H9 (cell line): ENCODE results near the gene XXYLT1. TPM values are rescaled to one million over a fixed set of nuclear protein-coding genes. Genes with fewer than 3 reads are reported as not detected.

Experiments used
- DNase-seq: peaks from one replicate; pipeline ENCODE4 v3.0.0-alpha.2; 2017
- H2AFZ ChIP-seq: one replicate; pipeline ENCODE4 v1.6.1; 2013; ENCODE audit warnings: mild to moderate bottlenecking, low read length, control low read depth, moderate library complexity
- H2AK5ac ChIP-seq: 2 replicates; pipeline ENCODE4 v1.6.1; 2013; ENCODE audit warnings: low read length, control low read depth, mixed read lengths; ENCODE audit not compliant: insufficient read length
- H2BK120ac ChIP-seq: one replicate; pipeline ENCODE4 v1.6.1; 2013; ENCODE audit warnings: low read depth, mild to moderate bottlenecking, low read length, control low read depth, inconsistent platforms; ENCODE audit not compliant: poor library complexity, severe bottlenecking
- H2BK12ac ChIP-seq: 2 replicates; pipeline ENCODE4 v1.6.1; 2013; ENCODE audit warnings: low read length, control low read depth, mixed read lengths, low read depth; ENCODE audit not compliant: insufficient read length
- H2BK15ac ChIP-seq: 2 replicates; pipeline ENCODE4 v1.6.1; 2013; ENCODE audit warnings: low read depth, low read length, control low read depth
- H2BK20ac ChIP-seq: one replicate; pipeline ENCODE4 v1.6.1; 2013; ENCODE audit warnings: low read depth, mild to moderate bottlenecking, low read length, control low read depth, inconsistent platforms; ENCODE audit not compliant: poor library complexity, severe bottlenecking
- H2BK5ac ChIP-seq: 2 replicates; pipeline ENCODE4 v1.6.1; 2013; ENCODE audit warnings: low read length, control low read depth, mixed read lengths; ENCODE audit not compliant: insufficient read length
- H3K14ac ChIP-seq: 2 replicates; pipeline ENCODE4 v1.6.1; 2013; ENCODE audit warnings: low read length, control low read depth; ENCODE audit not compliant: insufficient read depth
- H3K18ac ChIP-seq: 2 replicates; pipeline ENCODE4 v1.6.1; 2013; ENCODE audit warnings: low read depth, mild to moderate bottlenecking, mixed read lengths, low read length, control low read depth; ENCODE audit not compliant: insufficient read length
- H3K23ac ChIP-seq: 2 replicates; pipeline ENCODE4 v1.6.1; 2013; ENCODE audit warnings: low read length, control low read depth, mixed read lengths, low read depth; ENCODE audit not compliant: insufficient read length
- H3K23me2 ChIP-seq: 2 replicates; pipeline ENCODE4 v1.6.1; 2013; ENCODE audit warnings: low read depth, mild to moderate bottlenecking, mixed read lengths, low read length, control low read depth; ENCODE audit not compliant: insufficient read length, poor library complexity, severe bottlenecking
- H3K27ac ChIP-seq: 2 replicates; pipeline ENCODE4 v1.5.1; 2013; ENCODE audit warnings: low read length, control low read depth, mixed read lengths, low read depth; ENCODE audit not compliant: insufficient read length
- H3K27me3 ChIP-seq: 2 replicates; pipeline ENCODE4 v1.6.1; 2013; ENCODE audit warnings: low read length, control low read depth, inconsistent platforms; ENCODE audit not compliant: insufficient read depth
- H3K4ac ChIP-seq: 2 replicates; pipeline ENCODE4 v1.6.1; 2013; ENCODE audit warnings: low read depth, mild to moderate bottlenecking, control low read depth, inconsistent platforms, low read length, moderate library complexity
- H3K4me1 ChIP-seq: 2 replicates; pipeline ENCODE4 v1.6.1; 2013; ENCODE audit warnings: low read length, control low read depth, inconsistent platforms; ENCODE audit not compliant: insufficient read depth
- H3K4me2 ChIP-seq: 2 replicates; pipeline ENCODE4 v1.6.1; 2013; ENCODE audit warnings: low read length, control low read depth, mixed read lengths; ENCODE audit not compliant: insufficient read length, insufficient read depth
- H3K56ac ChIP-seq: 2 replicates; pipeline ENCODE4 v1.6.1; 2013; ENCODE audit warnings: low read depth, mild to moderate bottlenecking, mixed read lengths, low read length, control low read depth; ENCODE audit not compliant: insufficient read length
- H3K79me1 ChIP-seq: 2 replicates; pipeline ENCODE4 v1.6.1; 2013; ENCODE audit warnings: low read depth, mild to moderate bottlenecking, moderate library complexity, low read length, control low read depth, inconsistent platforms; ENCODE audit not compliant: insufficient read depth, poor library complexity, severe bottlenecking
- H3K79me2 ChIP-seq: 2 replicates; pipeline ENCODE4 v1.6.1; 2013; ENCODE audit warnings: low read length, control low read depth, inconsistent platforms; ENCODE audit not compliant: insufficient read depth
- H3K9ac ChIP-seq: 2 replicates; pipeline ENCODE4 v1.6.1; 2013; ENCODE audit warnings: low read length, control low read depth, mixed read lengths; ENCODE audit not compliant: insufficient read length; ENCODE audit errors: extremely low read depth
- H3K9me3 ChIP-seq: one replicate; pipeline ENCODE4 v1.6.1; 2013; ENCODE audit warnings: low read depth, low read length, inconsistent platforms; ENCODE audit not compliant: control insufficient read depth
- H3T11ph ChIP-seq: one replicate; pipeline ENCODE4 v1.6.1; 2013; ENCODE audit warnings: mild to moderate bottlenecking, low read length, control low read depth, inconsistent platforms
- H4K20me1 ChIP-seq: one replicate; pipeline ENCODE4 v1.6.1; 2013; ENCODE audit not compliant: control insufficient read depth, insufficient read length, insufficient read depth
- H4K5ac ChIP-seq: 2 replicates; pipeline ENCODE4 v1.6.1; 2013; ENCODE audit warnings: low read depth, mild to moderate bottlenecking, mixed read lengths, low read length, control low read depth; ENCODE audit not compliant: insufficient read length
- H4K8ac ChIP-seq: replicated peaks from 2 replicates; pipeline ENCODE4 v1.6.1; 2013; ENCODE audit warnings: low read length, control low read depth, mixed read lengths, low read depth; ENCODE audit not compliant: insufficient read length
- H4K91ac ChIP-seq: 2 replicates; pipeline ENCODE4 v1.6.1; 2013; ENCODE audit warnings: low read depth, mild to moderate bottlenecking, moderate library complexity, mixed read lengths, low read length, control low read depth; ENCODE audit not compliant: insufficient read length
- H3K27ac Mint-ChIP-seq, 3 experiments: 2 replicates in 2 of 3; 3 replicates in 1 of 3; pipeline ENCODE4 v1.8.0; 2020 to 2021; ENCODE audit warnings: mixed read lengths in 3 of 3, mild to moderate bottlenecking in 1 of 3, moderate library complexity in 1 of 3
- H3K27me3 Mint-ChIP-seq: 2 replicates; pipeline ENCODE4 v1.8.0; 2021; ENCODE audit warnings: low read depth, mild to moderate bottlenecking, moderate library complexity, mixed read lengths
- H3K36me3 Mint-ChIP-seq, 3 experiments: 2 replicates in 2 of 3; 3 replicates in 1 of 3; pipeline ENCODE4 v1.8.0; 2020 to 2021; ENCODE audit warnings: low read depth in 3 of 3, mixed read lengths in 3 of 3; ENCODE audit not compliant: insufficient read depth in 1 of 3
- H3K4me1 Mint-ChIP-seq, 2 experiments: 2 replicates each; pipeline ENCODE4 v1.8.0; 2020; ENCODE audit warnings: mixed read lengths in 2 of 2
- H3K4me3 Mint-ChIP-seq, 2 experiments: 2 replicates in 1 of 2; 3 replicates in 1 of 2; pipeline ENCODE4 v1.8.0; 2020 to 2021; ENCODE audit warnings: mild to moderate bottlenecking in 2 of 2, mixed read lengths in 2 of 2, moderate library complexity in 1 of 2
- H3K9me3 Mint-ChIP-seq, 2 experiments: 2 replicates in 1 of 2; 3 replicates in 1 of 2; pipeline ENCODE4 v1.8.0; 2020; ENCODE audit warnings: mild to moderate bottlenecking in 2 of 2, mixed read lengths in 2 of 2, moderate library complexity in 1 of 2
- CTCF ChIP-seq: fragments of 200-600 bp; sonication (generic); conservative IDR thresholded peaks from 3 replicates; pipeline ENCODE4 v1.8.0; 2021; ENCODE audit warnings: antibody characterized with exemption, mild to moderate bottlenecking
- WGBS: extraction: QIAGEN DNeasy Blood & Tissue Kit; methylation state at CpG from one replicate; pipeline ENCODE4 v1.1.7; 2013; ENCODE audit warnings: missing lambda C conversion rate, low lambda C conversion rate, mixed read lengths; ENCODE audit not compliant: insufficient read length; ENCODE audit errors: extremely low coverage; 5-methylcytosine and 5-hydroxymethylcytosine counted together
- total RNA-seq: library from RNA; stranded (reverse); gene quantifications from 2 replicates; pipeline ENCODE4 v1.2.1, GENCODE V29; 2021

XXYLT1 gene
- total RNA-seq, 1 experiment from 2014 or later = 22.7 TPM

- Histone ChIP-seq H2BK20ac (no peak overlapping the region), H4K20me1 (no peaks in the 10 kb centered on the region), H3K4me1 (peaks cover 21% of the 10 kb centered on the region), H3T11ph (no peak overlapping the region), H3K14ac (no peak overlapping the region), H4K8ac (no peak overlapping the region), H3K79me1 (no peaks in the 10 kb centered on the region), H3K9me3 (no peaks in the 10 kb centered on the region), H2AFZ (no peak overlapping the region), H3K4me2 (no peak overlapping the region), H3K56ac (no peak overlapping the region), H4K91ac (no peak overlapping the region), H3K18ac (no peak overlapping the region), H3K23ac (no peak overlapping the region), H3K23me2 (no peaks in the 10 kb centered on the region), H3K27ac (no peak overlapping the region), H2BK15ac (no peak overlapping the region), H2AK5ac (no peak overlapping the region), H3K9ac (no peak overlapping the region), H2BK12ac (no peak overlapping the region), H4K5ac (no peak overlapping the region), H3K4ac (no peak overlapping the region), H2BK5ac (no peak overlapping the region), H2BK120ac (no peak overlapping the region), H3K79me2 (no peaks in the 10 kb centered on the region; the same call in 1 of the 2 replicates), H3K27me3 (no peaks in the 10 kb centered on the region)
- peaks cover 0 to 4% (median 4%) of the 10 kb centered on the region in 3 experiments; a peak in 4 of 7 replicates for H3K36me3 Mint-ChIP-seq
- DNase-seq = no peak
- peaks cover 55 to 66% of the 10 kb centered on the region in 2 experiments for H3K4me1 Mint-ChIP-seq
- no peaks in the 10 kb centered on the region for H3K27me3 Mint-ChIP-seq
- TF ChIP-seq CTCF = no peak
- no CpG with 5 or more reads among the region's 3 CpGs for WGBS
- H3K27ac Mint-ChIP-seq = peak overlapping the region in 2 of 3 experiments; percentile 4 to 75; a peak in 2 of 7 replicates
- H3K4me3 Mint-ChIP-seq = no peak overlapping the region
- no peaks in the 10 kb centered on the region for H3K9me3 Mint-ChIP-seq
Measured at GRCh38 chr3:195184716-195185421, 86.1 kb downstream of the XXYLT1 start.
